Neural cell (in vitro differentiated cells): Measurements from ENCODE around the gene ZNF668.

ENCODE experiments used
- EP300 ChIP-seq: fragments of 450-650 bp; conservative IDR thresholded peaks from 2 replicates; pipeline ENCODE4 v1.6.1; 2014; ENCODE audit warnings: antibody characterized with exemption, mild to moderate bottlenecking, moderate library complexity; ENCODE audit not compliant: poor library complexity, severe bottlenecking
- EZH2 ChIP-seq: fragments of 200-600, 300-800 bp; shearing (Covaris generic), sonication (generic); IDR thresholded peaks from 2 replicates; pipeline ENCODE4 v1.6.1; 2014; ENCODE audit warnings: antibody characterized with exemption, low read length, borderline replicate concordance, mild to moderate bottlenecking; ENCODE audit not compliant: insufficient read depth, poor library complexity, severe bottlenecking
- TF ChIP-seq, protein P1 (sequence below): fragments of 450-650 bp; IDR thresholded peaks from 2 replicates; pipeline ENCODE4 v1.5.1; 2014; ENCODE audit warnings: antibody characterized with exemption, mild to moderate bottlenecking, moderate library complexity; ENCODE audit not compliant: poor library complexity, severe bottlenecking
- TF ChIP-seq, protein P2 (sequence below): IDR thresholded peaks from 2 replicates; pipeline ENCODE4 v1.6.1; 2012; ENCODE audit warnings: borderline replicate concordance

DNA sequence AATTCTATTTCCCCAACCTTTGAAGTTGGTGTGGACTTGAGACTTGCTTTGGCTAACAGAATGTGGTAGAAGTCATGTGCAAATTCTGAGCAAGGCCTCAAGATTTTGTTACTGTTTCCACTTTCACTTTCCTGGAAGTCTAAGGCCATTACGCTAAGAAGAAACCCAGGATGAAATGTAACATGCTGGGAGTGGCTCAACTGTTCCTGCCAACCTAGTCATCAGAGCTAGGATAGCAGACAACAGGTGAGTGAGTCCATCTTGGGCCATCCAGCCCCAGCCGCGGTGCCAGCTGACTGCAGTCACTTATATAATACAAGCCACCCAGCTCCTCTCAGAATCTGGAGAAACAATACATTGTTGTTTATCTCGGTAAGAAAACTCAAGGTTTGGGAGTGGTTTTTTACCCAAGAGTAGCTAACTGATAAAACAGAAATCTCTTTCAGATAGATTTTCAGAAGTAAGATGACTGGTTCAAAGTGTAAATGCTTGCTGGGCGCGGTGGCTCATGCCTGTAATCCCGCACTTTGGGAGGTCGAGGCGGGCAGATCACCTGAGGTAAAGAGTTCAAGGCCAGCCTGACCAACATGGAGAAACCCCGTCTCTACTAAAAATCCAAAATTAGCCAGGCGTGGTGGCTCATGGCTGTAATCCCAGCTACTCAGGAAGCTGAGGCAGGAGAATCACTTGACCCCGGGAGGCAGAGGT, 51.3 kb downstream of the ZNF668 start:
- TF ChIP-seq EZH2 (no peak), EP300 (no peak)
- TF ChIP-seq, protein P1, sequence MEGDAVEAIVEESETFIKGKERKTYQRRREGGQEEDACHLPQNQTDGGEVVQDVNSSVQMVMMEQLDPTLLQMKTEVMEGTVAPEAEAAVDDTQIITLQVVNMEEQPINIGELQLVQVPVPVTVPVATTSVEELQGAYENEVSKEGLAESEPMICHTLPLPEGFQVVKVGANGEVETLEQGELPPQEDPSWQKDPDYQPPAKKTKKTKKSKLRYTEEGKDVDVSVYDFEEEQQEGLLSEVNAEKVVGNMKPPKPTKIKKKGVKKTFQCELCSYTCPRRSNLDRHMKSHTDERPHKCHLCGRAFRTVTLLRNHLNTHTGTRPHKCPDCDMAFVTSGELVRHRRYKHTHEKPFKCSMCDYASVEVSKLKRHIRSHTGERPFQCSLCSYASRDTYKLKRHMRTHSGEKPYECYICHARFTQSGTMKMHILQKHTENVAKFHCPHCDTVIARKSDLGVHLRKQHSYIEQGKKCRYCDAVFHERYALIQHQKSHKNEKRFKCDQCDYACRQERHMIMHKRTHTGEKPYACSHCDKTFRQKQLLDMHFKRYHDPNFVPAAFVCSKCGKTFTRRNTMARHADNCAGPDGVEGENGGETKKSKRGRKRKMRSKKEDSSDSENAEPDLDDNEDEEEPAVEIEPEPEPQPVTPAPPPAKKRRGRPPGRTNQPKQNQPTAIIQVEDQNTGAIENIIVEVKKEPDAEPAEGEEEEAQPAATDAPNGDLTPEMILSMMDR, result no peak
- TF ChIP-seq, protein P2, sequence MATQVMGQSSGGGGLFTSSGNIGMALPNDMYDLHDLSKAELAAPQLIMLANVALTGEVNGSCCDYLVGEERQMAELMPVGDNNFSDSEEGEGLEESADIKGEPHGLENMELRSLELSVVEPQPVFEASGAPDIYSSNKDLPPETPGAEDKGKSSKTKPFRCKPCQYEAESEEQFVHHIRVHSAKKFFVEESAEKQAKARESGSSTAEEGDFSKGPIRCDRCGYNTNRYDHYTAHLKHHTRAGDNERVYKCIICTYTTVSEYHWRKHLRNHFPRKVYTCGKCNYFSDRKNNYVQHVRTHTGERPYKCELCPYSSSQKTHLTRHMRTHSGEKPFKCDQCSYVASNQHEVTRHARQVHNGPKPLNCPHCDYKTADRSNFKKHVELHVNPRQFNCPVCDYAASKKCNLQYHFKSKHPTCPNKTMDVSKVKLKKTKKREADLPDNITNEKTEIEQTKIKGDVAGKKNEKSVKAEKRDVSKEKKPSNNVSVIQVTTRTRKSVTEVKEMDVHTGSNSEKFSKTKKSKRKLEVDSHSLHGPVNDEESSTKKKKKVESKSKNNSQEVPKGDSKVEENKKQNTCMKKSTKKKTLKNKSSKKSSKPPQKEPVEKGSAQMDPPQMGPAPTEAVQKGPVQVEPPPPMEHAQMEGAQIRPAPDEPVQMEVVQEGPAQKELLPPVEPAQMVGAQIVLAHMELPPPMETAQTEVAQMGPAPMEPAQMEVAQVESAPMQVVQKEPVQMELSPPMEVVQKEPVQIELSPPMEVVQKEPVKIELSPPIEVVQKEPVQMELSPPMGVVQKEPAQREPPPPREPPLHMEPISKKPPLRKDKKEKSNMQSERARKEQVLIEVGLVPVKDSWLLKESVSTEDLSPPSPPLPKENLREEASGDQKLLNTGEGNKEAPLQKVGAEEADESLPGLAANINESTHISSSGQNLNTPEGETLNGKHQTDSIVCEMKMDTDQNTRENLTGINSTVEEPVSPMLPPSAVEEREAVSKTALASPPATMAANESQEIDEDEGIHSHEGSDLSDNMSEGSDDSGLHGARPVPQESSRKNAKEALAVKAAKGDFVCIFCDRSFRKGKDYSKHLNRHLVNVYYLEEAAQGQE, result no peak
